Measurements from ENCODE around the gene STOM.

The STOM gene

DNA sequence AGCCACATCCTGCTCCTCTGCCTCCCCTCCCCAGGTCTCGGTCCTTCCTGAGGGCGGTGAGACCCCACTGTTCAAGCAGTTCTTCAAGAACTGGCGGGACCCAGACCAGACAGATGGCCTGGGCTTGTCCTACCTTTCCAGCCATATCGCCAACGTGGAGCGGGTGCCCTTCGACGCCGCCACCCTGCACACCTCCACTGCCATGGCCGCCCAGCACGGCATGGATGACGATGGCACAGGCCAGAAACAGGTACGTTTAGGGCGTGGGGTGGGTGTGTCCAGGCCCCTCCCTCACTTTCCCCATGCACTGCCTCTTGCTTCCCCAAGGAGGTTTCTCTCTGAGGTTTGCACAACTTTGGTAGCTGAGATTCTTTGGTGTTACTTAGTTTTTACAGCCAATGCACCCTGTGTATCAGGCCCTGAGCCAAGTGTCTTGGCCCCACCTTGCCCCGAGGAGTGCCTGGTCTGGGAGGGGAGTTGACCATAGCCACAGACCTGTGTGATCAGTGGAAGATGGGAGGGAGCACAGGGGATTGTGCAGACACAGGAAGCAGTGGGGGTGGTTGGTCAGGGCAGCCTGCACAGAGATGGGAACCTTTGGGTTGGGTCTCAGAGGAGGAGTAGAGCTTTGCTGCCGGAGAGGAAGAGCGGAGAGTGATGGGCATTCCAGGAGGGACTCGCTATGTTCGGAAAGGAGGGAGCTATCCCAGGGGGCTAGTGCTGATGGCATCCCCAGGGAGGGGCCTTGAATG, 51.2 kb downstream of the STOM start:
- no peak for DNase-seq

DNA sequence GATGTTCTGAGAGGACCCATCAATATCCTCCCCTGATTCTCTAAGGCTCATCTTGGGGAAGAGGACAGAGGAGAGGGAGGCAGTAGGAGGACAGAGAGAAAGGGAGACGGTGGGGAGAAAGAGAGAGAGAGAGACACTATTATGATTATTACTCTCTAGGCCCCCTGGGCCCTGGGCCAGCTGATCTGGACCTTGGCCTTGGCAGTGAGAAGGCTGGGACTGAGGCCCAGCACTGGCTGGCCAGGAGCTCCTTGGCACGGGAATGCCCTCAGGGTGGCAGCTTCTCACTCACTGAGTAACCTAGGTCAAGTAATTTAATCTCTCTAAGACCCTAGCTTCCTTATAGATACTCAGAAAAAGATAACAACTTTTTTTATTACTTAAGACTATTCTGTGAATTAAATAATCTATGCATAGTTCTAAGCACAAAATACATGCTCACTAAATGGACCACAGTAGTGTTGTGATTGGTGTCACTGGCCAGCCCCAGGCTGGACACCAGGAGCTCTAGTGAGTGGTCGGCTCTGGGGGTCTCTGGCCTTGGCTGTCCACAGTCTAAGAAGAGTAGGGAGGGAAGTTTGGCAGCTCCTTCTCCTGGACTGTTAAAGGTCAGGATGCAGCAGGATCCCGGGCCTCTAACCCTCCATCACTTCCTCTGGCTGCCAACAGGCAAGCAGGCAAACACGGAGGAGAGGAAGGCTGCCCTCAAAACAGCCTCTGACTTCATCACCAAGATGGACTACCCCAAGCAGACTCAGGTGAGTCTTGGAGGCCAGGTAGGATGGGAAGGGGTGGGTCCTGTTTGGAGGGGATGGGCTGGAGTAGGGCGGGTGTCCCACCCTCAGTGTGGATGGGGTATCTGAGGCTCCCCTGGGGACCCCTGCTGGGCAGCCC, 52.1 kb downstream of the STOM start:
- no peak for DNase-seq

DNA sequence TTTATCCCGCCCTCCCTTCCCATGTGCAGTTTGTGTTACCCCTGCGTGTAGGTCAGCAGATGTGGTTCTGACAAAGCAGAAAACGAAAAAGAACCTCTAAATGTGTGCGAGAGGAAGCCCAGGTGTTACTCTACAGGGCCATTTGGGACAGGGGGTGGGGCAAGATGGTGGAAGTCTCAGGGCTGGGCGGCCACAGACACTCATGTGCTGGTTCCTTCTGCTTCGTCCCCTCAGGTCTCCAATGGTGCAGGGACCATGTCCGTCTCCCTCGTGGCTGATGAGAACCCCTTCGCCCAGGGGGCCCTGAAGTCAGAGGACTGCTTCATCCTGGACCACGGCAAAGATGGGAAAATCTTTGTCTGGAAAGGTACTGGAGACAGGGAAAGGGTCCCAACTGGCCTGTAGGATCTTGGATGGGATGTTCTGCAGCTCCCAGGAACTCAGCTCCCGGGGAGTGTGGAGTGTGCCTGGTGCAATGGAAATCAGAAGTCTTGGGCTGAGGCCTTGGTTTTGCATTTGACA, 53.1 kb downstream of the STOM start:
- no peak for DNase-seq

DNA sequence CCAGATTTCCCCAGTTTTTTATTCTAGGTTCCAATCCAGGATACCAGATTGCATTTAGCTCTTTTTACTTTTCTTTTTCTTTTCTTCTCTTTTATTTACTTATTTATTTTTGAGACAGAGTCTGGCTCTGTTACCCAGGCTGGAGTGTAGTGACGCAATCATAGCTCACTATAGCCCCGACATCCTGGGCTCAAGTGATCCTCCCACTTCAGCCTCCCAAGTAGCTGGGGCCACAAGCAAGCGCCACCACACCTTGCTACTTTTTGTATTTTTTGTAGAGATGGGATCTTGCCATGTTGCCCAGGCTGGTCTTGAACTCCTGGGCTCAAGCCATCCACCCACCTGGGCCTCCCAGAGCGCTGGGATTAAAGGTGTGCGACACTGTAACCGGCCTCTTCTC, 53.7 kb downstream of the STOM start:
- no peak for DNase-seq

DNA sequence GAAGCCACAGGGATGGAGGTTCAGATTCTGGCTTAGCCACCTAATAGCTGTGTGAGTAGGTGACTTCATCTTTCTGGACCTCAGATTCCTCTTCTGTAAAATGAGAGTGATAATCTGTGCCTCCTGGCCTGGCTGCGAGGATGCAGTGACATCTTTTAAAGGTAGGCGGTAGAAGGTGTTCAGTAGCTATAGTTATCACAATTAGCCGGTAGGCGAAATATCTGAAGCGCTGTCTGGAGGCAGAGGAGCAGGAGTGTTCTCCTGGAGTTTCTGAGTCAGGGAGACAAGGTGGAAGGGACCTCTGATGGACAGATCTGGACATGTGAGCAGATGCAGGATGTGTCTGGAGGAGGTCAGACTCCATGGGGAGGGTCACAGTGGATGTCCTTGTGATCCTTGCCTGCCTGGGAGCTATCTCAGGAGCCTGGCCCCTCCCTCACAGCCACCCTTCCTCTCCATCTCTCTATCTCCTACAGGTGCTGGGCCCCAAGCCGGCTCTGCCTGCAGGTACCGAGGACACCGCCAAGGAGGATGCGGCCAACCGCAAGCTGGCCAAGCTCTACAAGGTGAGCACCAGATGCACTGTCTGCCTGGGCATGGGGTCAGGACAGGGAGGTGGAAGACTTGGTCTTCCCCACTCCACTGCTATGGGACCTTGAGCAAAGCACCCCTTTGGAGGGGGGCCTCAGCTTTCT, 56.4 kb downstream of the STOM start:
- DNase-seq, result no peak

DNA sequence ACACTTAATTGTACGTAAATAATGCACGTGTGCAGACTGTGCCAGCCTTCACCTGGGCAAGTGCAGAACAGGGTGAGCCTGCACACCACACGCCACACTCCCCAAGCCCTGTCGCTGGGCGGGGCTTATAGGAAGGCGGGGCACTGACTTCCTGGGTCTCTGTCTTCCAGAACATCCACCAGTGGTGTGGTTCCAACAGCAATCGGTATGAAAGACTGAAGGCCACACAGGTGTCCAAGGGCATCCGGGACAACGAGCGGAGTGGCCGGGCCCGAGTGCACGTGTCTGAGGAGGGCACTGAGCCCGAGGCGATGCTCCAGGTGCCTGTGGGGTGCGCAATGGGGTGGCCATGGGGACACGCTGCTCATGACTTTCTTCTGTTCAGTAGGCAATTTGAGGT, 57.9 kb downstream of the STOM start:
- DNase-seq, result no peak

DNA sequence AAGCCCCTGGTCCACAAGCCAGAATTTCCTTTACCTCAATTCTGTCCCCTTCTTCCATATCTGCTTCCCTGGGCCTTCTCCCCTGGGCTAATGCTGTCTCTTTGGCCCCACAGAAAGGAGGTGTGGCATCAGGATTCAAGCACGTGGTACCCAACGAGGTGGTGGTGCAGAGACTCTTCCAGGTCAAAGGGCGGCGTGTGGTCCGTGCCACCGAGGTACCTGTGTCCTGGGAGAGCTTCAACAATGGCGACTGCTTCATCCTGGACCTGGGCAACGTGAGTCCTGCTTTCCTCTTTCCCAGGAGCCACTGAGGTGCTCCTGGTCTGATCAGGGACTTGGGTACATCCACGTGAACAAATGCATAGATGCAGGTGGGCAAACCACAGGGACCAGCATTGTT, 59.5 kb downstream of the STOM start:
- no peak for DNase-seq

DNA sequence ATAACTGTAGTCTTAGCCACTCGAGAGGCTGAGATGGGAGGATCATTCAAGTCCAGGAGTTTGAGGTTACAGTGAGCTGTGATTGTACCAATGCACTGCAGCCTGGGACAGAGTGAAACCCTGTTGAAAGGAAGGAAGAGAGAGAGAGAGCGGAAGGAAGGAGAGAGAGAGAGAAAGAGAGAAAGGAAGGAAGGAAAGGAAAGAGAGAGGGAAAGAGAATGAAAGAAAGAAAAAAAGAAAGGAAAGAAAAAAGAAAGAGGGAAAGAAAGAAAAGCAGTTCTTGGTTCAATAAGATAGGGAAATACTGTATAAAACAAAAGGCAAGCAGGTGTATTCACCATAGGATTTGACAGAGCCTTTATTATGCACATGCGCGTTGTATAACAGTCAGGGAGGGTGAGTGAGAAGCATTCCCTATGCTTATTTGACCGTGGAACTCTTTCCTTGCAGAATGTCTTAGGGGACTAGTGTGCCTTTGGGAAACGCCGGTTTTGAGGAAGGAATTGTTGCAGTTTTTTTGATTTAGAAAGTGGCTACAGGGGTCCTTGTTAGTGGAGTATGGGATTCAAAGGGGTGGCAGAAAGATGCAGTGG, 60.1 kb downstream of the STOM start:
- no peak for DNase-seq

DNA sequence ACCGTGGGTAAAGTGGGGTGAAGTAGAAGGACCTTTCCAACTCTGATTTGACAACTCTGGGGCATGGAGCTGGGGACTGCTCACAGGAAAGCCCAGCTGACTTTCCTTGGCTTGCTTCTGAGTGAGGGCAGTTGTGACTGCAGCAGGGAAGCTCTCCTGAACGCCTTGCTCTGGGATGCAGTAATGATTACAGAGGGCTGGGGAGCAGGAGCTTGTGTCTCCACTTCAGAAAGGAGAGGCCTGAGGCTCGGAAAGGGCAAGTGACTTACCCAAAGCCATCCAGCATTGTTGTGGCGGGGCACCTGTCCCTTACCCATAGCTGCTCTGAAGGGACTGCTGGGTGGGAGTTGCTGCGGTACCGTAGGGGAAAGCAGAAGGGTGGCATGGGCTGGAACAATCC, 60.9 kb downstream of the STOM start:
- DNase-seq, result no peak

DNA sequence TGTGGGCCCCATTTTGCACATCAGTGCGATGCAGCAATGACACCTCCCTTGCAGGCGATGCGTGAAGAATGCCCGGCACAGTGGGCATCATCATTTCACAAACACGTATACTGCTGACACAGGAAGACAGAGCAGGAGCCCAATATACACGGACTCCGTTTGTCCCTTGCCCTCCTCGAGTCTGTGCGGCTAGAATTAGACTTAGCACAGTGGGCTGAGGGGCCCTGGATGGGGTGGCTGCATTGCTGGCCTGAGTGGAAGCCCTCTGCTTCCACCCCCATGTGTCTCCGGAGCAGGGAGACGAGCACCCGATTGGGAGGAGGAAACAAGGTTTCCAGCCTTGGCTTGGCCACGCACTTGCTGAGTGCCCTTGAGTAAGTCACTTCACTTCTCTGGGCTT, 61.3 kb downstream of the STOM start:
- no peak for DNase-seq

DNA sequence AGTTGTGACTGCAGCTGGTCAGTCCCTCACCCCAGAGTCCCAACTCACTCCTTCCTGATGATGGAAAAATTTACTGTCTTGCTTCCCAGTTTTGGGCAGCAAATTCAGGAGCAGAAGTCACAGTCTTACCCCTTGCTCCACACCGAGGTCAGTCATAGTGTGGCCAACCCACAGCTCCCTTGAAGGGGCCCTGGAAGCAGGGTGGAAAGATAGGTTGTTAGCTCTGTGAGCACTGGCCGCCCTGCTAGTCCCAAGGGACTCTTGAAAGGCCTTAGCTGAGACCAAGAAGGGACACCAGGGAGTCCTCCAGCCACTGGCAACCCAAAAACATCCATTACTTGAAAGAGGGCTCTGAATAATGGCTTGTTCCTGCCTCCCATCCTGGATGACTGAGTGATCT, 62.1 kb downstream of the STOM start:
- no peak for DNase-seq

DNA sequence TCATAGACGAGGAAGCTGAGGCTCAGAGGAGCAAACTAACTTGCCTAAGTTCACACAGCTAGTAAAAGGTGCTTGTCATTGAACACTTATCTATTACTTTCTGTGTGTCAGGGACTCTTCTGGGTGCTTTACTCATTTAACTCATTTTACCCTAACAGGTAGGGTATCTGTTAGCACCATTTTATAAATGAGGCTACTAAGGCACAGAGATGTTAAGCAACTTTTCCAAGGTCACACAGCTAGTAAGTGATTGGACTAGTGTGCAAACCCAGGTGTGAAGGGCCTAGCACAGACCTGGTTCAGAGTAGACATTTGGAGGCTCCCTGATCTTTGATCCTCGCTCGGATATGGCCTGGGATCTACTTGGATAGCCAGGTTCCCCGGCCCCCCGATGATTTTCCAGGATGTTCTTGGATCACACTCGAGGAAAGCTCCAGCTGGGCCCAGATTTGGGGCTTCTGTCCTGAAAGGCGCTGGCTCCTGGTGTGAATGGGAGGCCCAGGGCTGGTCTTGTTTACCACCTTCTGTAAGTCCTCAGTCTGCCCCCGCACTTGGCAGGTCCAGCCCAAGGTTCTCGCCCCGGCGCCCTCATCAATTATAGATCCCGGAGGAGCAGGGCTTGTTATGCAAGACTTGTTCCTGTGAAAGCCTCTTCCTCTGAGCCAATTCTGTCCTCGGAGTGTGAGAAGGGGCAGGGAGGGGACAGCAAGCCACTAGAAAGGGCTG, 64.6 kb downstream of the STOM start:
- DNase-seq, result no peak

DNA sequence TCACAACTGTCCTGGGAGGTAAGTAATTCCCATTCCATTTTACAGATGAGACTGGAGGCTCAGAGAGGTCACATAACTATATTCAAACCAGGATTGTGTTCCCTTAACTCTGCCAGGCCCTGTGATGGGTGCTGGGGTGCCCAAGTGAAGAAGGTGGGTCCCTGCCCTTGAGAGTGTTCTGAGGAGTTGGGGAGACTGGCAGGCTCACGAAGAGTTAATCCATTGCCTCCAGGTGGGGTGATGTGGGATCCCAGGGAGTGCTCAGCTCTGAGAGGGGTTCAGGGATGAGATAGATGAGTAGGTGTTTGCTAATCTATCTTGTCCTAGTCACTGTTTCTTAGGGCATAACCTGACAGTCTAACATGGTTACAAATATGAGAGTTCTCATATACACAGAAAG, 65.3 kb downstream of the STOM start:
- no peak for DNase-seq

DNA sequence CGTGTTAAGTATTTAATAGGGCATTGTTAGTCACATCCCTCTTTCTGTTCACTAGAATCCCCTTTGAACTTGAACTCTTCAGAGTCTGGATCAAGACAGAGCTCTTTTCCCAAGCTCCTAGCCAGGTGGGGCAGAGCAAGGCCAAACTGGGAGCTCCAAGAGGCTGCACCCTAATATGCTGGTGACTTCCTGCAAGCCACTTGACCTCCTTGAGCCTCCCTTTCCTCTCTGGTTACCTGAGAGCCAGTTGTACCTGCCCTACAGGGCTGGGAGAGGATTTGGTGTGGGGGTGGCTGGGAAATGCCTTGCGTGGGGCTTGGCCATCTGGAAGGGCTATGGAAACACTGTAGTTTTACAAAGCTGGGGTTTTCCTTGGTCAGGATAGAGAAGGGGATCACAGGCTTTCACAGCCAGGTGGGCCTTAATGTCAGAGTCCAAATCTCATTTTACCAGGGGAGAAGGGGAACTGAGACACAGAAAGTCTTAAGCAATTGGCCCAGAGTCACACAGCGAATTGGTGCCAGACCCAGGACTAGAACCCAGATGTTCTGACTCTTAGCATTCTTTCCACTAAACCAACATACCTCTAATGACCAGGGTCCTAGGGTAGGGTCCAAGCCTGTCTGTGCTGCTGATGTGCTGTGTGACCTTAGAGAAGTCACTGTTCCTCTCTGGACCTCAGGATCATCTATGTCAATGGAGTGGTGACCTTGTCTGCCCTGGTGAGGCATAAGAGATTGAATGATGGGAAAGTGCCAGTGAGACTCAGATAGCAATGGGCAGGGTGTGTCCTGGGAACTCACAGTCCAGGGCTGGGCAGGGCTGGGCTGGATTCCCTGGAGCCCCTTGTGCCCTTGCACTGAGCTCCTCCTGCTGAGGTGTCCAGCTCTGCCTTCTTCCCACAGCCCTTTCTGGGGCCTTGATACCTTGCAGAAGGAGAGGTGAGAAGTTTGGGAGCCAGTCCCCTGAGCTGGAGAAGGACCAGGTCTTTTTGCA, 66.3 kb downstream of the STOM start:
- DNase-seq, result no peak

DNA sequence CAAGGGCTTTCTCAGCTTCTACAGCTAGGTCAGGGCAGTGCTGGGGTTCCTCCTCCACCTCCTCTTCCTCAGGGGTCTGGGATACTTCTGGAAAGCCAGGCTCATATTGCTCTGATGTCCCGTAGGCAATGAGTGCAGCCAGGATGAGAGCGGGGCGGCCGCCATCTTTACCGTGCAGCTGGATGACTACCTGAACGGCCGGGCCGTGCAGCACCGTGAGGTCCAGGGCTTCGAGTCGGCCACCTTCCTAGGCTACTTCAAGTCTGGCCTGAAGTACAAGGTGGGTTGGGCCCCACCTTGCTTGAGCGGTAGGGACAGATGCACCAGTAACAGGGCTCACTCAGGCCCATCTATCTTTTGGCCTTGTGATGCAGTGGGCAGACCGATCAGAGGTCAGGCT, 67.3 kb downstream of the STOM start:
- DNase-seq, result no peak

DNA sequence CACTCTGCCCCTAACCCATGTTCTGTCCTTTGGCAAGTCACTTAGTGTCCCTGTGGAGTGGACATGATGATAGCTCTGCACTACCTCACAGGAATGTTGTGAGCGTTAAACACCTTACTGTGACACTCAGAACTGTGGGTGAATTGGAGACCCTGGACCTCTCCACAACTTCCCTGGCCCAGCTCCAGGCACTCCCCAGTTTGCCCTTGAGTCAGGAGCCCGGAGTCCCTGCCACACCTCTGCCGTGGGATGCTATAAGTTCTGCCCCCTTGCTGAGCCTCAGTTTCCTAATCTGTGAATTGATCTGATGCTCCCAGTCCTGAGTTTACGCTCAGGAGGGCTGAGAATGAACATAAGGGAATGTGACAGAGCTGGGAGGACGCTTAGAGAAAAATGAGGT, 67.7 kb downstream of the STOM start:
- DNase-seq, result no peak

DNA sequence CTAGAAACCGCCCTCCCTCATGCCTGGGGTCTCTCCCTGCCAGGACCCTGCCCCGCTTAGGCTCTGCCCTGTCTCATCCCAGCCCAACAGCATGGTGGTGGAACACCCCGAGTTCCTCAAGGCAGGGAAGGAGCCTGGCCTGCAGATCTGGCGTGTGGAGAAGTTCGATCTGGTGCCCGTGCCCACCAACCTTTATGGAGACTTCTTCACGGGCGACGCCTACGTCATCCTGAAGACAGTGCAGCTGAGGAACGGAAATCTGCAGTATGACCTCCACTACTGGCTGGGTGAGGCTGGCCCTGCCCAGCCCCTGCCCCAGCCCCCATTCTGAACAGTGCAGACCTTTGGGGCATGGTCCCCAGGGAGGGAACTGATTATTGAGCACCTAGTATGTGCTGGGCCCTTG, 68.2 kb downstream of the STOM start:
- DNase-seq, result no peak

DNA sequence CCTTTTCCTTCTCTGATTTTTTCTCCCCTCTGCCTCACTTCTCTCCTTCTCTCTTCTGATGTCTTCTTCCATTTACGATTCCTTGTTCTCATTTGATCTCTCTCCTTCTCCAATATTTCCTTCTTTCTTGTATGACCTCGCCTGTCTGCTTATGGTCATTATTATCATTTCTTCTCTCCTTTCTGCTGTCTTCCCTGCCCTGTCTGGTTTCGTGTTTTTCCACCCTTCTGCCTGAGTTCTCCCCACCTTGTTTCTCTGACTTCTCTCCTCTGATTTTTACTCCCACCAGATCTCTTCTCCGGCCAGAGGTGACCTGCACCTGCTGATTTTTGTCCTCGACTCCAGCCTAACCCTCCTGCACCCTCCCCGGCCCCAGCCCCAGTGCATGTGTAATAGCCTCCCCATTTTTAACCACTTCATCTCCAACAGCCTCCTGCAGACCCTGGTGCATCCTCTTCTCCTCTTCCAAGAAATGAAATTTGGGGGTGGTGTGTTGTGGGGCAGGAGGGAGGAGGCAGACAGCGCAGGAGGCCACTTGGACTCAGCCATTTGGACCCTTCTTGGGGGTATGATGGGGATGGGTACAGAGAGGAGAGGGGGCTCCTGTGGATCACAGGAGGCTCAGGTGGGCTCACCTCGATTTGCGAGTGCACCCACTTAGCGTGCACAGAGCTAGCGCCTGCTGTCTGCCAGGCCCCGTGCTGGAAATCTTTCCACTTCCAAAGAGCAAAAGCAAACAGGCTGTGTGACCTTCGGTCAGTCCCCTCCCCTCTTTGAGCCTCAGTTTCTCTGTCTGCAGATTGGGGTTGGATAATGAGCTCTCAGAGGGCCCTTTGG, 69.5 kb downstream of the STOM start:
- no peak for DNase-seq

DNA sequence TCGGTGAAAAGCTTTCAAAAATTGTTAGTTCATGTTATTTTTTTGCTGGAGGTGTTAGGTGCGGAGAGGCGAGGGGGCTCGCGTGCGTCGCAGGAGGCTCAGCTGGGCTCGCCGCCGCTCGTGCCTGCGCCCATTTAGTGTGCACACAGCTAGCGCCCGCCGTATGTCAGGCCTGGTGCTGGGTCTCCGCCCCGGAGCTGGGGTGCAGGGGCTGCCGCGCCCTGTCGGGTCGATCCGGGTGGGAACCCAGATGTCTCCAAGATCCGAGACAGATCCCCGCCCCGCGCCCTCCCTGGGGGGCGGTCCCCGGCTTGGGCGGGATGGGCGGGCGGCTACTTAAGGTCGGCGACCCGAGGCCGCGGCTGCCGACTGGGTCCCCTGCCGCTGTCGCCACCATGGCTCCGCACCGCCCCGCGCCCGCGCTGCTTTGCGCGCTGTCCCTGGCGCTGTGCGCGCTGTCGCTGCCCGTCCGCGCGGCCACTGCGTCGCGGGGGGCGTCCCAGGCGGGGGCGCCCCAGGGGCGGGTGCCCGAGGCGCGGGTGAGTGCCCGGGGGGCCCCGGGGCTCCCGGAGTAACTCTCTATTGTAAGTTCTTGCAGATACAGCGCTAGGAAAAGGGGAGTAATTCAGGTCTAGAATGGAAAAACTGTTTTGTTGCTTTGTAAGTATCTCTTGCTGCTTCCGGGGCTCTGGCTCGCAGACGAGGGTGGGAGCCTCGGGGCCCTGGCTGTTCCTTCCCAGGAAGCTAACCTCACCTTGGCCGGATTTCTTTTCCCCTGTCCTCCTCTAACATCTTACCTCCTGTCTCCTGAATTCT, 70.4 kb downstream of the STOM start:
- no peak for DNase-seq
